ENCODE measurements around the gene HLA-B. TPM values are rescaled to one million over a fixed set of nuclear protein-coding genes. Genes with fewer than 3 reads are reported as not detected.
"Not testable (repeated sequence)": the region's sequence is repeated elsewhere in the genome, so short reads cannot be mapped to it uniquely, and the experiment has no call there.

Gene HLA-B
- total RNA-seq = 1,000 to 10,000 TPM in 1 of 4 donors, 100 to 1,000 TPM in 3; 328 to 1,292 (median 594) TPM

DNA sequence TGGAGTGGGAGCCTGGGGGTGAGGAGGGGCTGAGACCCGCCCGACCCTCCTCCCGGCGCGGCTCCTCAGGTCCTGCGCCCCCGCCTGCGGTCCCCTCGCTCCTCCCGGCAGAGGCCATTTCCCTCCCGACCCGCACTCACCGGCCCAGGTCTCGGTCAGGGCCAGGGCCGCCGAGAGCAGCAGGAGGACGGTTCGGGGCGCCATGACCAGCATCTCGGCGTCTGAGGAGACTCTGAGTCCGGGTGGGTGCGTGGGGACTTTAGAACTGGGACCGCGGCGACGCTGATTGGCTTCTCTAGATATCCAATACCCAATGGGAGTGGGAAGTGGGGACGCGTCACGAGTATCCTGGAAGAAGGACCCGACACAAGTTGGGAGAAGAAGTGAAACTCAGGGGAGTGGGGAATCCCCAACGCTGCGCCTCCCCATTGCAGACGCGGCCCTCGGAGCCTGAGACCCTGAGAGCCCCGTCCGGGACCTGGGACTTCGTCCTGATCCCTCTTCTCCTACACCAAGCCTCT is at the start of gene HLA-B:
TSS of gene HLA-B (minus strand) at position 234 of the 521 bp plus-strand sequence. CDS start at position 213, 21 bp downstream.
- H3K9me3 ChIP-seq = no peaks in the 10 kb centered on the region
- peak within 1 kb of the TSS in 2 of 3 donors; percentile 51 to 54 for H3K4me3 ChIP-seq (replicated peaks in 1 of 3)
- peak within 1 kb of the TSS; percentile 66 to 87 (median 73) for H3K27ac ChIP-seq
- no peaks in the 10 kb centered on the region for H3K27me3 ChIP-seq
- intact Hi-C loops (cut with DNase I) = loop anchor here (10.0 kb wide), 1 partner anchor 92 kb away; no protein-coding TSS in a partner anchor
- 0 to 2% methylated on average over 11 to 17 of the region's 39 CpGs for WGBS, 2 donors
- peak; percentile 71 to 88 for DNase-seq
- TF ChIP-seq, protein P1, sequence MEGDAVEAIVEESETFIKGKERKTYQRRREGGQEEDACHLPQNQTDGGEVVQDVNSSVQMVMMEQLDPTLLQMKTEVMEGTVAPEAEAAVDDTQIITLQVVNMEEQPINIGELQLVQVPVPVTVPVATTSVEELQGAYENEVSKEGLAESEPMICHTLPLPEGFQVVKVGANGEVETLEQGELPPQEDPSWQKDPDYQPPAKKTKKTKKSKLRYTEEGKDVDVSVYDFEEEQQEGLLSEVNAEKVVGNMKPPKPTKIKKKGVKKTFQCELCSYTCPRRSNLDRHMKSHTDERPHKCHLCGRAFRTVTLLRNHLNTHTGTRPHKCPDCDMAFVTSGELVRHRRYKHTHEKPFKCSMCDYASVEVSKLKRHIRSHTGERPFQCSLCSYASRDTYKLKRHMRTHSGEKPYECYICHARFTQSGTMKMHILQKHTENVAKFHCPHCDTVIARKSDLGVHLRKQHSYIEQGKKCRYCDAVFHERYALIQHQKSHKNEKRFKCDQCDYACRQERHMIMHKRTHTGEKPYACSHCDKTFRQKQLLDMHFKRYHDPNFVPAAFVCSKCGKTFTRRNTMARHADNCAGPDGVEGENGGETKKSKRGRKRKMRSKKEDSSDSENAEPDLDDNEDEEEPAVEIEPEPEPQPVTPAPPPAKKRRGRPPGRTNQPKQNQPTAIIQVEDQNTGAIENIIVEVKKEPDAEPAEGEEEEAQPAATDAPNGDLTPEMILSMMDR (IDR thresholded peaks at IDR 0.05) = no peak
- TF ChIP-seq POLR2A (IDR thresholded peaks at IDR 0.05) = no peak
- H3K36me3 ChIP-seq = no peaks in the 10 kb centered on the region
- H3K4me1 ChIP-seq = peaks cover 3 to 4% of the 10 kb centered on the region in 2 donors

DNA sequence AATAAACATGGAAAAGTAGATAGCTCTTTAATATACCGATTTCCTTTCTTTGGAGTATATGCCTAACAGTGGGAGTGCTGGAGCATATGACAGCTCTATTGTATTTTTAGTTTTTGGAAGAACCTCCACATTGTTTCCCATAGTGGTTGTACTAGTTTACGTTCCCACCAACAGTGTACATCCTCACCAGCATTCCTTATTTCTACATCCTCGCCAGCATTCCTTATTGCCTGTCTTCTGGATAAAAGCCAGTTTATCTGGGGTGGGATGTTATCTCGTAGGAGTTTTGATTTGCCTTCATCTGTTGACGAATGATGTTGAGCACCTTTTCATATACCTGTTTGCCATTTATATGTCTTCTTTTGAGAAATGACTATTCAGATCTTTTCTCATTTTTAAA is 49.0 kb upstream of the HLA-B start:
- intact Hi-C loops (cut with DNase I) = no loop called here
- no peak for TF ChIP-seq POLR2A (IDR thresholded peaks at IDR 0.05)
- TF ChIP-seq, protein P1 (IDR thresholded peaks at IDR 0.05) = no peak
- Histone ChIP-seq H3K27ac (no peak overlapping the region), H3K36me3 (no peaks in the 10 kb centered on the region), H3K4me1 (peaks cover 22 to 25% of the 10 kb centered on the region in 2 donors), H3K4me3 (replicated peaks in 1 of 3) (no peak overlapping the region), H3K27me3 (no peaks in the 10 kb centered on the region), H3K9me3 (no peaks in the 10 kb centered on the region)
- no peak for DNase-seq
- 86 to 91% methylated on average over 5 of the region's 5 CpGs for WGBS, 2 donors

- WGBS, 2 donors = 8 to 17% methylated on average over 11 to 13 of the region's 13 CpGs
- DNase-seq; H3K9me3 ChIP-seq; H3K27me3 ChIP-seq; intact Hi-C loops (cut with DNase I); H3K36me3 ChIP-seq: not testable (repeated sequence)
- H3K4me1 ChIP-seq = peaks cover 22 to 25% of the 10 kb centered on the region in 2 donors
- peak overlapping the region; percentile 10 to 52 (median 44) for H3K4me3 ChIP-seq (replicated peaks in 1 of 3)
- H3K27ac ChIP-seq = peak overlapping the region in 2 of 3 donors; percentile 91 to 95
These were observed 47.0 kb upstream of the HLA-B start for GRCh38 chr6:31404061-31404364.

GRCh38 chr6:31403283-31404060 is 46.5 kb upstream of the HLA-B start, which contains the start of gene MICA:
Gene MICA, plus strand, starts transcription at chr6:31403595. Its CDS starts 38 bp downstream, at chr6:31403633.
- Histone ChIP-seq H3K4me3 (replicated peaks in 1 of 3) (peak within 1 kb of the TSS; percentile 10 to 58 (median 52)), H3K4me1 (peaks cover 22 to 25% of the 10 kb centered on the region in 2 donors), H3K27me3 (no peaks in the 10 kb centered on the region), H3K36me3 (no peaks in the 10 kb centered on the region), H3K27ac (peak within 1 kb of the TSS; percentile 28 to 95 (median 91)), H3K9me3 (no peaks in the 10 kb centered on the region)
- peak; percentile 96 for DNase-seq
- intact Hi-C loops (cut with DNase I) = no loop called here
- TF ChIP-seq, protein P1 (IDR thresholded peaks at IDR 0.05) = peak in 2 of 6 experiments; percentile 13 to 27
- peak in 1 of 2 donors; percentile 93 for TF ChIP-seq POLR2A (IDR thresholded peaks at IDR 0.05)
- WGBS, 2 donors = 1% methylated on average over 27 to 52 of the region's 58 CpGs

GRCh38 chr6:31402324-31403282 is 45.6 kb upstream of the HLA-B start:
- no peaks in the 10 kb centered on the region for H3K36me3 ChIP-seq
- DNase-seq = peak; percentile 51 to 54
- WGBS, 2 donors = 21% methylated on average over 21 to 23 of the region's 27 CpGs
- H3K27ac ChIP-seq = peak overlapping the region; percentile 28 to 95 (median 91)
- no peaks in the 10 kb centered on the region for H3K9me3 ChIP-seq
- intact Hi-C loops (cut with DNase I) = no loop called here
- H3K27me3 ChIP-seq = no peaks in the 10 kb centered on the region
- no peak for TF ChIP-seq POLR2A (IDR thresholded peaks at IDR 0.05)
- TF ChIP-seq, protein P1 (IDR thresholded peaks at IDR 0.05) = no peak
- peak overlapping the region in 2 of 3 donors; percentile 52 to 58 for H3K4me3 ChIP-seq (replicated peaks in 1 of 3)
- peaks cover 22 to 25% of the 10 kb centered on the region in 2 donors for H3K4me1 ChIP-seq

All from thyroid gland (tissue), 4 donors.